Right kidney (tissue), 1 donor: Measurements from ENCODE around the gene TMEM255A.

Source experiments
- DNase-seq: peaks from one replicate; pipeline ENCODE4 v3.0.0-alpha.2; 2016

Gene TMEM255A

GRCh38 chrX:120308558-120308957 lies 2.7 kb downstream of the TMEM255A start:
- no peak for DNase-seq

GRCh38 chrX:120306630-120307029 lies 4.6 kb downstream of the TMEM255A start:
- no peak for DNase-seq

DNA sequence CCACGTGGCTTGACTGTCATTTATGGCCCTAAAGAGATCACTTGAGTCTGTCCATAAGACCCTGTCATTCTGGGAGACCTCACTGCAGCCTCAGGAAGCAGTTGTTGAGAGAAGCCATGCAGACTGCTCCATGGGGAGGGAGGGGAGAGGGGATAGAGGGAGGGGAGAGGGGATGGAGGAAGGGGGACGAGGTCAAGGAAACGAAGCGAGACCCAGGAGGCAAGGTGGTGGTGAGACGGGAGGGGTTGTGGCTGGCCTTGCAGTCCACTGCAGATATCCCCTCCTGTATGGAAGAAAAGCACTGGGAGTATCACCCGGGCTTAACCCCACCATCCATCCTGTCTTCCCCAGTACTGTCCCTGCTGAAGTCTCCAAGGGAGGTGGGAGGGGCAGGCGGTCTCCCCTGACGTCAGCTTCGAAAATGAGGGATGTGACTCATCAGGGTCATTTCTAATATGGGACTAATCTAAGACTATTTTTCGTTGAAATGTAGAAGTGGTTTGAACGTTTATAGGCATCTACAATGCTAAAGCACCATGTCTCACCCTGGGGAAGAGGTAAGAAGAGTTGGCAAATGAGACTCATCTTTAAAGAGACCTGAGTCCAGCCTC lies 5.6 kb downstream of the TMEM255A start:
- DNase-seq = no peak

DNA sequence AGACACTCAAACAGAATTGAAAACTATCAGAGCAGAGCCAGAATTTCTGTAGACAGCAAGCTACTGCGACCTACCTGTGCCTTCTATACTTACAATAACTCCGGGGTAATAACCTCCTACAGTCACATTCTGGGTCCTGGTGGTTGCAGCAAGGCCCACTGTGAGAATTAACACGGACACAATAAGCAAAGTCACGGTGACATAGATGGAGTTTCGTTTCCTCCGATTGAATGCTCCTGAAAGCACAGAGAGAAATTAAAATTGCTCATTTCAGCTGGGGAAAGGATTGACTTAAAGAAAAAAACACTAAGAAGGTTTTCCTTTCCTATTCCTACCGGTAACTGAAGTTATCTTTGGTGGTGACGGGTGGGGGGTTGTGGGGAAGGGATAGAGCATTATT lies 7.0 kb downstream of the TMEM255A start:
- DNase-seq = no peak

DNA sequence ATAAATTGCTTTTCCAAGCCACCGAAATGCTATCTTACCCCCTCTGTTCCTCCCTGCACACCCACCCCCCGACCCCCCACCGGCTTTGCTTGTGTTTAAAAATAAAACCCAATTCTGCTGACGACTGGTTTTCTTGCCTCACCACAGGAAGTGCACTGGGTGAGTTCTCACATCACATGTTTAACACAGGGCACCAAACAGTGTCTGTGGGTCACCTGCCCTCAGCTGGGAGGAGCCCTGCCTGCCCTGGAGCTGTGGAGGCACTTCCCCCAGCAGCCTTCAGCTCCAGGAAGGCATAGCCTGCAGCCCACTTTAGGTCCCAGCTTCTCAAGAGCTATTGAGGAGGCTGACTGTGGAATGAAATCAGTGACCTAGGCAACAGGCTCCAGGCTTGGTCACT lies 8.8 kb downstream of the TMEM255A start:
- no peak for DNase-seq

GRCh38 chrX:120301960-120302359 lies 9.3 kb downstream of the TMEM255A start:
- no peak for DNase-seq

GRCh38 chrX:120301497-120301896 lies 9.8 kb downstream of the TMEM255A start:
- no peak for DNase-seq

DNA sequence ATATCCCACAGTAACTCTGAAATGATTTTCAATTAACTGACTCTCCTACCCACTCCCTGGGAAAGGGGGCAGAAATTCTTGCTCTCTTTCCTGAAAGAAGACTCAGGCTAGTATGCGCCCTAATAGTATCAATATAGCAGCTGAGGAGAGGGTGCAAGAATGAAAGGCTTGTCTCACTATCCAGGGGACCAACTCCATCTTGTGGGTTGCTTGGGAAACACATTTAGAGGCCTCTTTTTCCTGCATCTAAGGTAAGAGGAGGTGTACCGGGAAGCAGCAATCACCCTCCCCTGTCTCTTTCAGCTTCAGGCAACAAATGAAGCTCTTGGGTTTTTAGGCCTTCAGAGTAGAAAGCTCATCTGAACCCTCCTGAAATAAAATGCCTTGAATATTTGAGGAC lies 11.3 kb downstream of the TMEM255A start:
- DNase-seq = no peak

- DNase-seq = no peak
These were observed 13.3 kb downstream of the TMEM255A start for GRCh38 chrX:120297923-120298322.

DNA sequence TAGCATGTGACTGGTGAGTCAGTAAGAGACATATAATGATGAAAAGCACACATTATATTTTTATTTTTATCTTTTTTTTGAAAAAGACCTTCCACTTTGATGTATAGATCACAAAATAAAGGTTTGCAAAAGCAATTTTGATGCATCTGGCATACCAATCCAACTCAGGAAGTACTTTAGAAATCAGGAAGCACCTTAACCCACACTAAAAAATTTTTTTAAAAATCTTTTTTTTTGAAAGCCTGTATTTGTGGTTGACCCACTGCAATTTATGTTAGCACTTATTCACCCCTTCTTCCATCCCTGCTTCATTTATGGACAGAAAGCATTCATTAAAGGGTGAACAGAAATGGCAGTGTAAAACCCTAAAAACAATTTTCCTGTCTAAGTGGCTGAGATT lies 16.6 kb downstream of the TMEM255A start:
- no peak for DNase-seq

DNA sequence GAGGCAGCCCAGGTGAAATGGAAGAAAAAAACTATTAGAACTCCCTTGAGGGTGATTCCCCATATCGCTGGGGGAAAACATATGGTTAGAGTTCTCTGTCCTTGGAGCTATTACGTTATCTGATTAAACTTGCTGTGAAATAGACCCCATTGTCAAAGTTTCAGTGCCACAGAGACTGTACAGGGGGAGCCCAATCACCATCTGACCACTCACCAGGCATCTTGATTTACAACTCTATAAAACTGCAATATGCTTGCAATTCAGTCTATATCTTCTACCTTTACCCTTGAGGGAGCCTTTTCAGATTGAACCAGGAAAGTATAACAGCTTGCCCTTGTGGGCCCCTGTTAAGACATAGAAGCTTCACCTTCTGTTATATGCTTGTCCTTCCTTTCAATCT lies 18.2 kb downstream of the TMEM255A start:
- no peak for DNase-seq

- DNase-seq = no peak
These were observed 20.1 kb downstream of the TMEM255A start for GRCh38 chrX:120291211-120291610.

DNA sequence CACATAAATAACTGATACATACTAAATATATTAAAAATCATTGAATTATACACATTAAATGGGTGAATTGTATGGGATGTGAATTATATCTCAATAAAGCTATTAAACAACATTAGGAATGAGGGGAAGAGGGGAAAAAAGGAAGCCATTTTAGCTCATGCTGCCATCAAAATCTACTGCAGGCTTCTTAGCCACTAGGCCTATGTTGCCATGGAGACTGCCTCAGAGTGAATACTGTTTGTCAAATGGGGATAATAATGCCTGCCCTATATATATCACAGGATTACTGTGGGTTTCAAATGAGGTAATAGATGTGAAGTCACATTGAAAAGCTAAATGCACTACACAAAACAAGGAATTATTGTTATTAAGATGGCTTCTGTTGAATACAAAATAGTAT lies 21.2 kb downstream of the TMEM255A start:
- no peak for DNase-seq

DNA sequence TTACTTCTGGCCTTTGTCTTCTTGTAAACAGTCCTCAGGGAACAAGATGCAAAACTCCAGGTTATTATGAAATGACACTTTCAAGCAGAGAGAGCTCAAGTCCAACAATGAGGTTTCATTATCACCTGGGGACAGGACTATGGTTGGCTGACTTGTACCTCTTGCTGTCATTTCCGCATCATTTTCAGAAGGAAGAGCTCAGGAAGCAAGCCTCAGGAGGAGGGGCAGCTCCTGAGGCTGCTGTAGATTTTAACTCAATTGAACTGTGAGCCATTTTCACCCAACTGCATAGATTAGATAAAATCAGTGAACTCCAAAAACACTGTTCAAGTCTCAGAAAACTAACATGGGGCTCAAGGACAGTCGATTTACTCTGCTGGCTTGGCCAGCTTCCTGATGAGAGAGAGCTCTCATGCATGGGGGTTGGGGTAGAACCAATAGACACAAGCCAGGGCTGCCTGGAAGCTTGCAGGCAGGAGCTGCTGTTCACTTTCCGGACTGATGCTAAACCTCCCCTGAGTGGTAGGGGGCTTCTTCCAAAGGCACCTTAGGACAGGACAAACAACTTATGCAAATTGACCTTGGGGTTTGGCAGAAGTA lies 23.6 kb downstream of the TMEM255A start:
- DNase-seq = no peak

DNA sequence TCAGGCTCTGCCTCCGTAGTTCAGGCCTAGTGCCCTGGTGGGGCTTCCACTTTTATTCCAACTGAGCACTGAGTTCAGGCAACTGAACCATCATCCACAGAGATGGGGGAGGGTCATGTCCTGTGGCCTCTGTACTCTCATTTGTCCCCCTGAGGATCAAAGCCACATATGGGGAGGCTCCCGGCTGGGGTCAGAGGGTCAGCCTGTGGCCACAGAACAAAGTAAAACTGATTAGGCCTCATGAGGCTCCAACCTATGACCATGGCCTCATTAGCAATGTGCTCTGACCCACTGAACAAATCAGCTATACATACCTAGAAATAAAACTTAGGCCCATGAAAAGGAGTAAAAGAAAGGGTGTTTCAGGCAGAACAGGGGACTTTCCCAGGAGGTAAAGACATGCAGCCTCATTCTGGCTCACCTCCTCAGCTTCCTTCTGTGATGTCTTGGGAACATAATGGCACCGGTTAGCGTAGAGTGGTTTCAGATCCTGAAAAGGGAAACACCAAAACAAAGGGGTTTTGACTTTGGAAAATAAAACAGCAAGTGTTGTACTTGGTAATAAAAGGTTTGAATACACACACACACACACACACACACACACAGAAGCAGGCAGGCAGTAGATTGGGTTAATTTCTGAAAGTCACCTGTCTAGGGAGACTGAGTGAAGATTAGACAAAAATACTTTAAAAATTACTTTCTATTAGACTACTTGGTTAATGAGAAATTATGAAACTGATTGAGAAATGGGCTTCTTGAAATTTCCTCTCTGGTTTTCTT lies 24.3 kb downstream of the TMEM255A start:
- no peak for DNase-seq

DNA sequence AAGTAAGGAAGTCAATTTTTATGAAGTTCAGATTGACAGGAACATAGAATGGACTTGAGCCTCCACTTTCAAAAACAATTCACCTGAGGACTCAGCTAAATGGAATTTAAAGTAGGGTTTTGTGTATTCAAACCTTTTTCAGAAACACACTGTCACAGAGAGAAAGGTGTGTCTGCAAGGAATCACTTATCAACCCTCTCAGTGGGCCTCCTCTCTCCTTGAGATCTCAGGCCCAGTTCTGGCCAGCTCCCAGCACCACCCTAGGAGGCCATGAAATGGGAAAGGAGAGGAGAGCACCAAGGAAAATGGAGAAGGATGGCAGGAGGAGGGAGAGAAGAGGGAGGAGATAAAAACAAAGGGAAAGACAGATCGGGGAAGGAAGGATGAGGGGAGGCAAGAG lies 28.6 kb downstream of the TMEM255A start:
- no peak for DNase-seq

DNA sequence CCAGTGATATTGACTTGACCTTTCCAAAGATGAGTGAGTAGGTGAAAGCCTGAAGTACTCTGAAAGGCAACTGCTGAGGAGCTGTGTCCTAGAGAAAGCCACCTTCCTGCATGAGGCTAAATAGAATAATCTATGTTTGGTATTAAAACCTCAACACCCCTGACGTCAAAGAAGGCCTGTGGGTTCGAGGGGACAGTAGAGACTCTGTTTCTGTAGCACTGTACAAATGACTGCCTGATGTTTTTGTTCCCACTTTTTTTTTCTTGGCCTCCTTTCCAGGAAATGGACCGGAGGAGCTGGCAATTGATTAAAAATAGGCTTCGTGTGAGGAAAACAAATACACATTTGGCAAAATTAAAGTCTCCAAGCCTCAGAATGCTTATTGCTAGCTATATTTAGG lies 29.5 kb downstream of the TMEM255A start:
- no peak for DNase-seq

DNA sequence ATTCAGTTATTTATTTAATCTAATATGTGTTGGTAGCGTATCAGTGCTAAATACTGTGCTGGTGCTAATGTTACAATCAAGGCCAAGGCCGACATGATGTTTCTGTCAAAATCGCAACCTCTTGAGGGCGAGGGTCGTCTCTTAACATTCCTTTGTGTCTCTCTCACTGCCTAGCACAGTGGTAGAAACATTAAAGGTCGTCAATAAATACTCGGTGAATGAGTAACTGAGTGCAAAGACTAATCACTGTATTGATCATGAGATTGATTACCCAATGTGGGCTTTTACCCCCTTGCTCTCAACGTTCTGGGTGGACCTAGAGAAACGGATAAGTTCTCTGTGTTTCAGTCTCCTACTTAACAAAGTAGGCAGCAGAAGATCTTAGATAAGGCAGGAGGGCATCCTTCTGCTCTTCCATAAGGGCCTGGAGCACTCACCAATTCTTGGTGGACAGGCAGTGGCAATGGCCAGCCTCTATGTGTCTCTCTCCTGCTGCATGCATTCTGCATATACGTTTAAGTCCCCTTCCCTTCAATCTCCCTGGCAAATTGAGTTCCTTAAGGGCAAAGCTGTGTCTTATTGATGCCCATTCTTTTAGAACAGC lies 30.1 kb downstream of the TMEM255A start:
- DNase-seq = no peak

DNA sequence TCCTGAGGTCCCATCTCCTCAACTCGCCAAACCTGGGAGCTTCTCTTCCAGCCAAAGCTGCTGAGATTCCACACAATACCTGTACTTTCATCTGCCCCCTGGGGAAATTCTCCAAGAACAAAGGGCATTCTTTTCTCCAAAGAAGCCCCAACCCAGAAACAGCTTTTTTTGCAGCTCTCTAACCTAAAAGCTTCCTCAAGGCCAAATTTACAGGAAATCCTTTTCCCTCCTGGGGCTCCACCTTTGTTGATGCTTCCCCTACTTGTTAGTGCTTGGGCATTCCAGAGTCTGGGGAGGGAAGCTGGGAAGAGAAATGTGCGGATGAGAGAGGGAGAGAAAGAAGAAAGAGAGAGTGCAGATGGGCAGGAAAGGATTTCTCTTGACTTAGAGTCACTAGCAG lies 36.3 kb downstream of the TMEM255A start:
- DNase-seq = no peak

DNA sequence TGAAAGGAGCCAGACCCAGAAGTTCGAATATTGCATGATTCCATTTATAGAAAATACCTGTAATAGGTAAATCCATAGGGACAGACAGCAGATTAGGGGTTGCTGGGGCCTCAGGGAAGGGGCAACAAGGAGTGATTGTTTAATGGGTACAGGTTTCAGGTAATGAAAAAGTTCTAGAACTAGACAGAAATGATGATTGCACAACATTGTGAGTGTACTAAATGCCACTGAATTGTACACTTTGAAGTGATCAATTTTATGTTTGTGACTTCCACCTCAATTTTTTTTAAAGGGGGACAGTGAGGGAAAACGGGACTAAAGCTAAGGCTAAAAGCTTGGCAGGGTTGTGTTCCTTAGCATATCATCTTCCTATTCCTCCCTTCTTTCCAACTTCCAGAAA lies 37.1 kb downstream of the TMEM255A start:
- no peak for DNase-seq

DNA sequence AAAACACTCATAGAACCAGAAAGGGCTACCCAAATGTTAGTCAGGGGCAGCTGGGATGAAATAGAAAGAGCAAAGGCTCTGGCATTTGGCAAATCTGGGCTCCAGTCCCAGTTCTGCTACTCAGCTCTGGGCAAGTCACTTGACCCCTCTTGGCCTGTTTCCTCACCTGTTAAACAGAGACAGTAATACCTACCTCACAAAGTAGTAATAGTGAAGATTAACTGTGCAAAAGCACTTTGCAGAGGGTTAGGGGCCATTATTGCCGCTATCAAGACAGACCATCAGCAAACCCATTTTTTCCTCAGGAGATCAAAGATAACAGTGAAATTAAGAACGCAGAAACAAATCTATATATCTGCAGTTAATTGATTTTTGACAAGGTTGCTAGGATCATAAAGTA lies 40.0 kb downstream of the TMEM255A start:
- no peak for DNase-seq

DNA sequence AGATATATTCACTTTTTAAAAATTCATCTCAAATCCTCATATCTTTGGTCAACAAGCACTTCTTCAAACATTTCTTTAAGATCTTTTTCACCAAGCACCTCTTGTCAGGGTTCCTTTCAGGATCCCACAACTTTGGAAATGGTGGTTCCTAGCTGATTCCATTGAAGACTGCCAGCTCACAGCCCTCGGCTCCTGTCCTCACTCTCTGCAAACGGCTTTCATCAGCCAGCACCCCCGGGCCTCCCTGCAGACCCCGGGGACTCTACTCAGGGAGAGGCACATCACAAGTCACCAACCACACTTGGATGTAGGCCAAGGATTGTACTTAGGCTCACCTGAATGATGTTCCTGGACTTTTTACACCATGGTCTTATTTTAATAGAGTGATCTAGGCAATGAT lies 40.7 kb downstream of the TMEM255A start:
- no peak for DNase-seq

DNA sequence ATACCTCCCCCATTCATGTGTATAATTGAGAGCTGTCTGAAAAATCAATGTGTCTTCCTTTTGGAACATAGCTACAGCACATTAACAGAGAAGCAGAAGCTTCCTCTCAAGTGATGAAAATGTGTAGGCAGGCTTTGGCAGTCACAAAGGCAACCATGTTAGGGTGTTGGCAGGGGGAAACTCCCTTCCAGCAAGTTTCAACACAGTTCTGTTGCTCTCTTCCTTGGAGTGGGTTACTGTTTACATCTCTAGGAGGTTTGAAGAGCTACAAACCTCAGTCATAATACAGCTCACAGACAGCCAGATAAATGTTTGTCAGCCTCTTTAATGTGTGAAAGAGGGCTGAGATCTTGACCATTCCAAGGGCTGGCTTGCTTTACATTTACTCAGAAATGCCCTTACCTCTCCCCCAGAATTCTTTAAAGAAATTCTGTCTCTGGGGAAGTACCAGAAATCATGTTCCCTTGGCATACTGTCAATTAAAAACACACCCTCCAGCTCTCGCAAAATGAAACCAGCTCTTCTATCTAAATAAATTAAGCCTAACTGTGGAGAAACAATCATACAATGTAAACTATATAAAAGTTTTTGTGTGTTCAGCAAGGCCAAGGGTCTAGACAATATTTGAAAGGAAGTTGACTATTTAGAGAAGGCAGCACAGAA lies 41.8 kb downstream of the TMEM255A start:
- DNase-seq = no peak
